Large intestine (tissue), 12 donors: Measurements from ENCODE around the gene UBL3. TPM values are rescaled to one million over a fixed set of nuclear protein-coding genes. Genes with fewer than 3 reads are reported as not detected.

Experiments used
- DNase-seq, 2 donors: peaks; one replicate each; pipeline versions ENCODE4 v3.0.0 to v3.0.0-alpha.2; 2013
- H3K27ac ChIP-seq: one replicate; pipeline ENCODE4 v1.5.1; 2013; ENCODE audit warnings: low read length
- H3K27me3 ChIP-seq: 2 replicates; pipeline ENCODE4 v1.6.1; 2013; ENCODE audit warnings: low read length; ENCODE audit not compliant: control insufficient read depth, insufficient read depth
- H3K36me3 ChIP-seq: 2 replicates; pipeline ENCODE4 v1.6.1; 2013; ENCODE audit warnings: low read length; ENCODE audit not compliant: control insufficient read depth, insufficient read depth
- H3K4me1 ChIP-seq: one replicate; pipeline ENCODE4 v1.6.1; 2013; ENCODE audit warnings: low read length; ENCODE audit not compliant: control insufficient read depth, insufficient read depth
- H3K4me3 ChIP-seq: one replicate; pipeline ENCODE4 v1.5.1; 2013; ENCODE audit warnings: low read length
- H3K9me3 ChIP-seq: one replicate; pipeline ENCODE4 v1.6.1; 2013; ENCODE audit warnings: mild to moderate bottlenecking, low read depth, low read length, moderate library complexity; ENCODE audit not compliant: control insufficient read depth
- WGBS: methylation state at CpG from one replicate; pipeline ENCODE4 v1.1.5; 2013; ENCODE audit warnings: low lambda C conversion rate; ENCODE audit not compliant: insufficient coverage; 5-methylcytosine and 5-hydroxymethylcytosine counted together
- long read RNA-seq, 11 donors: transcript quantifications; one replicate each; lab custom pipeline, GENCODE V29; 2026
- polyA plus RNA-seq: library from polyadenylated mRNA; unstranded; fragments of 120-200 nt; gene quantifications from one replicate; pipeline ENCODE4 v1.2.1, GENCODE V29; 2013

Gene UBL3
- 36.4 TPM for polyA plus RNA-seq
- long read RNA-seq, donor 1, full-length matches to known transcripts, result 11 of 16 reads
- long read RNA-seq, donor 1, partial matches to known transcripts, result 5 of 16 reads
- long read RNA-seq, donor 1, other reads (novel, unspliced or antisense), result 0 of 16 reads
- long read RNA-seq, donor 2, full-length matches to known transcripts, result 22 of 22 reads
- long read RNA-seq, donor 2, partial matches to known transcripts, result 0 of 22 reads
- long read RNA-seq, donor 2, other reads (novel, unspliced or antisense), result 0 of 22 reads
- long read RNA-seq, donor 3, result 0 reads
- long read RNA-seq, donor 4, full-length matches to known transcripts, result 3 of 3 reads
- long read RNA-seq, donor 4, partial matches to known transcripts, result 0 of 3 reads
- long read RNA-seq, donor 4, other reads (novel, unspliced or antisense), result 0 of 3 reads
- long read RNA-seq, donor 5, full-length matches to known transcripts, result 19 of 19 reads
- long read RNA-seq, donor 5, partial matches to known transcripts, result 0 of 19 reads
- long read RNA-seq, donor 5, other reads (novel, unspliced or antisense), result 0 of 19 reads
- long read RNA-seq, donor 6, full-length matches to known transcripts, result 18 of 18 reads
- long read RNA-seq, donor 6, partial matches to known transcripts, result 0 of 18 reads
- long read RNA-seq, donor 6, other reads (novel, unspliced or antisense), result 0 of 18 reads
- long read RNA-seq, donor 7, full-length matches to known transcripts, result 8 of 8 reads
- long read RNA-seq, donor 7, partial matches to known transcripts, result 0 of 8 reads
- long read RNA-seq, donor 7, other reads (novel, unspliced or antisense), result 0 of 8 reads
- long read RNA-seq, donor 8, full-length matches to known transcripts, result 18 of 18 reads
- long read RNA-seq, donor 8, partial matches to known transcripts, result 0 of 18 reads
- long read RNA-seq, donor 8, other reads (novel, unspliced or antisense), result 0 of 18 reads
- long read RNA-seq, donor 9, full-length matches to known transcripts, result 17 of 17 reads
- long read RNA-seq, donor 9, partial matches to known transcripts, result 0 of 17 reads
- long read RNA-seq, donor 9, other reads (novel, unspliced or antisense), result 0 of 17 reads
- long read RNA-seq, donor 10, full-length matches to known transcripts, result 27 of 27 reads
- long read RNA-seq, donor 10, partial matches to known transcripts, result 0 of 27 reads
- long read RNA-seq, donor 10, other reads (novel, unspliced or antisense), result 0 of 27 reads
- long read RNA-seq, donor 11, full-length matches to known transcripts, result 4 of 4 reads
- long read RNA-seq, donor 11, partial matches to known transcripts, result 0 of 4 reads
- long read RNA-seq, donor 11, other reads (novel, unspliced or antisense), result 0 of 4 reads

- Histone ChIP-seq H3K36me3 (no peaks in the 10 kb centered on the region), H3K4me3 (peak within 1 kb of the TSS; percentile 69), H3K4me1 (peaks cover 5% of the 10 kb centered on the region), H3K27ac (peak within 1 kb of the TSS; percentile 99), H3K27me3 (no peaks in the 10 kb centered on the region), H3K9me3 (no peaks in the 10 kb centered on the region)
- peak; percentile 98 to 99 for DNase-seq
- no CpG with 5 or more reads among the region's 64 CpGs for WGBS
These were observed at the start of gene UBL3 for GRCh38 chr13:29850213-29850898. Gene UBL3 (minus strand): TSS chr13:29850617. CDS start chr13:29849538, 1,079 bp downstream.

GRCh38 chr13:29897102-29897501 lies 46.7 kb upstream of the UBL3 start:
- Histone ChIP-seq H3K27ac (no peak overlapping the region), H3K27me3 (no peaks in the 10 kb centered on the region), H3K4me3 (no peak overlapping the region), H3K36me3 (no peaks in the 10 kb centered on the region), H3K9me3 (no peaks in the 10 kb centered on the region), H3K4me1 (peaks cover 2% of the 10 kb centered on the region)
- whole genome bisulfite sequencing, result 80% methylated on average over 1 of the region's 4 CpGs
- no peak for DNase-seq

- H3K4me3 ChIP-seq, result no peak overlapping the region
- no peaks in the 10 kb centered on the region for H3K36me3 ChIP-seq
- no peak for DNase-seq
- H3K27ac ChIP-seq, result no peak overlapping the region
- peaks cover 2% of the 10 kb centered on the region for H3K4me1 ChIP-seq
- H3K9me3 ChIP-seq, result no peaks in the 10 kb centered on the region
- H3K27me3 ChIP-seq, result no peaks in the 10 kb centered on the region
These were observed 43.0 kb upstream of the UBL3 start for GRCh38 chr13:29893438-29893837.

GRCh38 chr13:29892151-29892550 lies 41.7 kb upstream of the UBL3 start:
- Histone ChIP-seq H3K27ac (no peak overlapping the region), H3K4me1 (peaks cover 2% of the 10 kb centered on the region), H3K4me3 (no peak overlapping the region), H3K27me3 (no peaks in the 10 kb centered on the region), H3K36me3 (no peaks in the 10 kb centered on the region), H3K9me3 (no peaks in the 10 kb centered on the region)
- no CpG with 5 or more reads among the region's 10 CpGs for WGBS
- DNase-seq, result no peak

GRCh38 chr13:29889111-29889510 lies 38.7 kb upstream of the UBL3 start:
- Histone ChIP-seq H3K27me3 (no peaks in the 10 kb centered on the region), H3K4me1 (peaks cover 2% of the 10 kb centered on the region), H3K36me3 (no peaks in the 10 kb centered on the region), H3K4me3 (no peak overlapping the region), H3K27ac (no peak overlapping the region), H3K9me3 (no peaks in the 10 kb centered on the region)
- DNase-seq, result no peak
- no CpG with 5 or more reads among the region's 3 CpGs for WGBS

- no peaks in the 10 kb centered on the region for H3K36me3 ChIP-seq
- H3K9me3 ChIP-seq, result no peaks in the 10 kb centered on the region
- no peak overlapping the region for H3K27ac ChIP-seq
- no peak overlapping the region for H3K4me3 ChIP-seq
- no CpG with 5 or more reads among the region's 4 CpGs for WGBS
- peaks cover 1% of the 10 kb centered on the region for H3K4me1 ChIP-seq
- no peaks in the 10 kb centered on the region for H3K27me3 ChIP-seq
- peak in 1 of 2 donors; percentile 17 for DNase-seq
These were observed 37.9 kb upstream of the UBL3 start for GRCh38 chr13:29888306-29888705.

GRCh38 chr13:29887686-29888085 lies 37.3 kb upstream of the UBL3 start:
- no peaks in the 10 kb centered on the region for H3K36me3 ChIP-seq
- H3K27me3 ChIP-seq, result no peaks in the 10 kb centered on the region
- H3K4me3 ChIP-seq, result no peak overlapping the region
- H3K4me1 ChIP-seq, result no peaks in the 10 kb centered on the region
- no peak for DNase-seq
- H3K27ac ChIP-seq, result no peak overlapping the region
- whole genome bisulfite sequencing, result no CpG with 5 or more reads among the region's 5 CpGs
- no peaks in the 10 kb centered on the region for H3K9me3 ChIP-seq

GRCh38 chr13:29887030-29887557 lies 36.7 kb upstream of the UBL3 start:
- Histone ChIP-seq H3K4me1 (no peaks in the 10 kb centered on the region), H3K36me3 (no peaks in the 10 kb centered on the region), H3K27ac (no peak overlapping the region), H3K27me3 (no peaks in the 10 kb centered on the region), H3K4me3 (no peak overlapping the region), H3K9me3 (no peaks in the 10 kb centered on the region)
- no CpG with 5 or more reads among the region's 5 CpGs for WGBS
- no peak for DNase-seq

- DNase-seq, result no peak
- WGBS, result no CpG with 5 or more reads among the region's 8 CpGs
- no peaks in the 10 kb centered on the region for H3K9me3 ChIP-seq
- H3K36me3 ChIP-seq, result no peaks in the 10 kb centered on the region
- no peak overlapping the region for H3K4me3 ChIP-seq
- H3K27me3 ChIP-seq, result no peaks in the 10 kb centered on the region
- no peaks in the 10 kb centered on the region for H3K4me1 ChIP-seq
- no peak overlapping the region for H3K27ac ChIP-seq
These were observed 36.0 kb upstream of the UBL3 start for GRCh38 chr13:29886446-29886845.
